Gastrocnemius medialis (tissue), 4 donors: ENCODE data around the gene ZNF791.

Experiments
- CTCF ChIP-seq, 5 experiments: fragments of 450-650 bp in 3 of 5; fragments of 200-600 bp in 2 of 5; sonication (generic) in 2 of 5; IDR thresholded peaks in 4 of 5; conservative IDR thresholded peaks in 1 of 5; 1 replicate in 4 of 5; 2 replicates in 1 of 5; pipeline ENCODE4 v1.5.1; 2016 to 2019; ENCODE audit warnings: antibody characterized with exemption in 5 of 5, mild to moderate bottlenecking in 3 of 5, moderate library complexity in 3 of 5
- POLR2A ChIP-seq, 2 donors: fragments of 450-650 bp; IDR thresholded peaks; one replicate each; pipeline ENCODE4 v1.6.1; 2017; ENCODE audit warnings: antibody characterized with exemption in 2 of 2, mild to moderate bottlenecking in 2 of 2, moderate library complexity in 2 of 2

- no peak for TF ChIP-seq CTCF (IDR thresholded peaks at IDR 0.05 in 4 of 5, conservative IDR thresholded peaks at IDR 0.05 in 1 of 5)
- TF ChIP-seq POLR2A (IDR thresholded peaks at IDR 0.05): no peak
Observed at GRCh38 chr19:12665671-12666264, 55.0 kb downstream of the ZNF791 start.
